GM12874 (cell line): ENCODE measurements around the gene HCN1.

Experiments used
- TF ChIP-seq, protein P1 (sequence below): IDR thresholded peaks from 2 replicates; pipeline ENCODE4 v1.5.1; 2011; ENCODE audit warnings: low read depth, mild to moderate bottlenecking, control low read depth, low read length, moderate library complexity; ENCODE audit not compliant: insufficient read depth

The HCN1 gene

GRCh38 chr5:45335978-45336377 is 360.2 kb downstream of the HCN1 start:
- TF ChIP-seq, protein P1, sequence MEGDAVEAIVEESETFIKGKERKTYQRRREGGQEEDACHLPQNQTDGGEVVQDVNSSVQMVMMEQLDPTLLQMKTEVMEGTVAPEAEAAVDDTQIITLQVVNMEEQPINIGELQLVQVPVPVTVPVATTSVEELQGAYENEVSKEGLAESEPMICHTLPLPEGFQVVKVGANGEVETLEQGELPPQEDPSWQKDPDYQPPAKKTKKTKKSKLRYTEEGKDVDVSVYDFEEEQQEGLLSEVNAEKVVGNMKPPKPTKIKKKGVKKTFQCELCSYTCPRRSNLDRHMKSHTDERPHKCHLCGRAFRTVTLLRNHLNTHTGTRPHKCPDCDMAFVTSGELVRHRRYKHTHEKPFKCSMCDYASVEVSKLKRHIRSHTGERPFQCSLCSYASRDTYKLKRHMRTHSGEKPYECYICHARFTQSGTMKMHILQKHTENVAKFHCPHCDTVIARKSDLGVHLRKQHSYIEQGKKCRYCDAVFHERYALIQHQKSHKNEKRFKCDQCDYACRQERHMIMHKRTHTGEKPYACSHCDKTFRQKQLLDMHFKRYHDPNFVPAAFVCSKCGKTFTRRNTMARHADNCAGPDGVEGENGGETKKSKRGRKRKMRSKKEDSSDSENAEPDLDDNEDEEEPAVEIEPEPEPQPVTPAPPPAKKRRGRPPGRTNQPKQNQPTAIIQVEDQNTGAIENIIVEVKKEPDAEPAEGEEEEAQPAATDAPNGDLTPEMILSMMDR = no peak

GRCh38 chr5:45335346-45335745 is 360.8 kb downstream of the HCN1 start:
- TF ChIP-seq, protein P1 = no peak

DNA sequence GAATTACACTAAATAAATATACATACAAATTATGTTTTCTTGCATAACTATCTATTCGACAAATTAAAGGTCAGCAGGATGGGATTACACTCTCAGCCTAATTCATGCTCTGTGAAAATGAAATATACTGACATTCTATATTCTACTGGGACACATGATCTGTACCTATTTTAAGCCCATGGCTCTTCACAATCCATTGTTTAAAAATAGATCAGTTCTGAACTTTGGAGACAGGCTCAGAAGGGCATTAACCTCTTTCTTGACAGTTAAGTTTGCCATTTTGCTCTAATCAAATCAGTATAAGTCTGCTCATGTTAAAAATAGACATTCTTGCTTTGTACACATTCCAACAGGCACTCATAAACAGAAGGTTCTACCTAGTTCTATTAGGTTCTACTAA is 361.2 kb downstream of the HCN1 start:
- TF ChIP-seq, protein P1 = no peak

- TF ChIP-seq, protein P1 = no peak
Measured at GRCh38 chr5:45295231-45295630, 400.9 kb downstream of the HCN1 start.

- TF ChIP-seq, protein P1 = no peak
Measured at GRCh38 chr5:45288746-45289145, 407.4 kb downstream of the HCN1 start.

DNA sequence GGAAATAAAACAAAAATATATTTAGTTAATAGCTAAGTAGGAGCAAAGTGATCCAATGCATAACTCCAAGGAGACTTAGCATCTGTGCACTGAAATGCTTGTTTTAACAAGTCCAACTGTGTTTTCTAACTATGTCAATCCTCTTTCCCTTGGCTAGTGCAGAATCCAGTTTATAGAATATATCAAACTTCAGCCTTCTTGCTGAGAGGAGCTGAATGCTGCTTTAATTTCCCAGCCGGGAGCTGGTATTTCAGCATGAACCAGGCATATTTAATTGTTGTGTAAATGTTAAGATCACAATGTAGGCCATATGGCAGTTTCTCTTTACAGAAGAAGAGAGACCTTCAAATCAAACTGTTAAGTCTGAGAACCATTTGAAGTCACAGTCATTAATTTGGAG is 411.7 kb downstream of the HCN1 start:
- TF ChIP-seq, protein P1 = no peak

DNA sequence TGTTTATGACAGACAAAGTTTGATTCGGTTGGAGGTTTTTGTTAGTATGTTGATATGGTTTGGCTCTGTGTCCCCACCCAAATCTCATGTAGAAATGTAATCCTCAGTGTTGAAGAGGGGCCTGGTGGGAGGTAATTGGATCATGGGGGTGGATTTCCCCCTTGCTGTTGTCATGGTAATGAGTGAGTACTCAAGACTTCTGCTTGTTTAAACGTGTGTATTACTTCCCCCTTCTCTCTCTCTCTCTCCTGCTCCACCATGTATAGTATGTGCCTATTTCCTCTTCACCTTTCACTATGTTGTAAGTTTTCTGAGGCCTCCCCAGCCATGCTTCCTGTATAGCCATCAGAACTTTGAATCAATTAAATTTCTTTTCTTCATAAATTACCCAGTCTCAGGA is 415.1 kb downstream of the HCN1 start:
- TF ChIP-seq, protein P1 = no peak

DNA sequence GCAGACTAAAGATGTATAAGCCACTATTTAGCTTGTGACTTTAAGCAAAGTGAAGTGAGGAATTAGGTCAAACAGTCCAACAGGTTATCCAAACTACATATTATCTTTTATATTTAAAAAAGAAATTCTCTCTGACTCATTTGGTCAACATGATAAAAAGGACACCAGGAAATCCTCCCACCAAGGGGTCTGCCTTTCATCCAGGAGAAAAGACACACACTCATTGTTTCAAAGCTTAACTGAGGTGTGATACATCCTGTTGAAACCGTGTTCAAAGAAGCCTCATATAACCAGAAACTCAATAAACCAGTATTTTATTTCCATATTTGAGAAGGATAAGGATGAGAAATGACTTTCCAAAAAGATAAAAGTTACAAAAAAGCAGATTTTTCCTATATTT is 417.1 kb downstream of the HCN1 start:
- TF ChIP-seq, protein P1 = no peak
